T follicular helper cell (primary cell): ENCODE measurements around the gene HIVEP3.
"Not testable (repeated sequence)": the region's sequence is repeated elsewhere in the genome, so short reads cannot be mapped to it uniquely, and the experiment has no call there.

Source experiments
- DNase-seq: peaks from one replicate; pipeline ENCODE4 v3.0.0-alpha.2; 2020; ENCODE audit warnings: low read depth
- total RNA-seq, 2 experiments: gene quantifications; one replicate each; lab custom pipeline; 2026; lab: John Stamatoyannopoulos, UW

Gene HIVEP3
- total RNA-seq = 6.7 to 63.2 reads per million in 2 experiments

DNA sequence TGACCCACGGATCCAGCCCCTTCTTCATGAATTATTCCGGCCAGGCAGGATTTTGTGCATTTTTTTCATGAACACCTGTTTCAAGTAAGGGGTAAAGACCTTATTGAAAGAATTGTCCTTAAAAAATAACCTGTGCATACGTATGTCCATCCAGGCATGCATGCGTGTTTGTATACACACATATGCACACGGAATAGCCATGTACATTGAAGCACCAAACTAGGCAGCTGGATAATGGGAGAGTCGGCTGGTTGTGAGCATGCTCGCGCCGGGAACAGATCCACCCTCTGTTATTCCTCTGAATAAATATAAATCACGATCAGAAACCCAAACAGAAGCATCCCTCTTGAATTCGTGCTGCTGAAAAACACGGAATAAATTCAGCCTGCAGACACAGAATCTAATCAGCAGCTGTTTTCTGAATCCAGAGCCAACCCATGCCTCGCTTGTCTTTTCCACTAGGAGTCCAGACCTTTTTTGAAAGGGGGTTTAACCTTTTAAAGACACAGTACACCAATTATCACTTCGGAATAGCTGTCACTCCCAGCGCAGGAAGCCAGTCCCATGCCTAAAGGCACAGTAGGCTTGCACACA lies at the start of gene HIVEP3:
TSS of gene HIVEP3 (minus strand) at position 473 of the 594 bp plus-strand sequence.
- DNase-seq = no peak

DNA sequence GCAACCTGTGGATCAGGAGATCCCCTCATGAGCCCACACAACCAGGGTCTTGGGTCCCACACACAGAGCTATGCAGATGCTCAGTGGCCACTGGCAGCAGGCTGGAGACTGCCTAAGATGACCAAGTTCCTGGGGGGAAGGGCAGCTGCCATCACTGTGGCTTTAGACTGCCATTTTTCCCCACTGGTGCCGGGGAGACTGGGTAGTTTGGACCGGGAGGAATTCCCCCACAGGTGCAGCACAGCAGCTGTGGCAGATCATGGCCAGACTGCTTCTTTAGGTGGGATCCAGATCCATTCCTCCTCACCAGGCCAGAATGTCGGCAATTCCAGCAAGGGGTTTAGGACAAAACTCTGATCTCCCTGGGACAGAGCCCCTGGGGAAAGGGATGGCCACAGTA lies 45.7 kb upstream of the HIVEP3 start:
- no peak for DNase-seq

DNA sequence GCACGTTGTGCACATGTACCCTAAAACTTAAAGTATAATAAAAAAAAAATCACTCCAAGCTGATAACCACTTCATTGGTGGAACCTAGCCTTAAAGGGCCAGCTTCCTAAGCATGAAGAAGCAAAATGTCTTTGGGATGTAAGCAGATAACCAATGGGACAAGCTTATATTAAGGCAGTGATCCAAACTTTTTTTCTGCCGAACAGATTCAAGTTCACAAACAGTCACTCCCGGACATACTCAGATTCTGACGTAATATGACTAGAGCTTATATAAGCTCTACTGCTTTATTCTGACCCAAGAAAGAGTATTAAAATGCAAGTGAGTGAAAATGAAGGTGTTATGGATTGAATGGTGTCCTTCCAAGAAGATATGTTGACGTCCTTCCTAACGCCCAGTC lies 44.9 kb upstream of the HIVEP3 start:
- DNase-seq = no peak

DNA sequence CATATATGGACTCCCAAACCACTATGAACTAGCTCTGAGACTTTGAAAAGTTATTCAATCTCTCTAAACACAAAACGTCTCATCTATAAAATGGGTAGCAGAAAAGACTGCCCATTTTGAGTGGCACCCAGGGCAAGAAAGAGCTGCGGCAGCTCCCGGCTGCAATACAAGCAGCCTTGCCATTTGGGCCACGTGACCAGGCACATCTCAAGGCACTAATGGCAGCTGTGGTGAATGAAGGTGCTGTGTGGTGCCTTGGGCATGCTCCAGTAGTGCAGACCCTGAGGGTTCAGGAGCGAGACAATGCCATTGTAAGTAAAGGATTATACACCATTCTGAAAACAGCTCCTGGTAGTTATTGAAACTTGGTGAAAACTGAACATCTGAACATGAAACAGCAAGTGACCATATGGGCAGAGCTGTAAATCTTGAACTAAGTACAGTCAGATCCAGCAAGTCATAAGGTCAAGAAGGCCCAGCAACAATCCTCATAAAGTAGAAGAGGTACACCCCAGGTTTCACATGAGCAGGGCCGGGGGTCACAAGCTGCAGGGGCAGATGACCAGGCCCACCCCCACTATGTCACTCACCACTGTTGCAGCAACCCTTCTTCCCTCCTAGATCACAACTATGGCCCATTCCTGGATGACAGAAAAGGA lies 39.4 kb upstream of the HIVEP3 start:
- DNase-seq = no peak

DNA sequence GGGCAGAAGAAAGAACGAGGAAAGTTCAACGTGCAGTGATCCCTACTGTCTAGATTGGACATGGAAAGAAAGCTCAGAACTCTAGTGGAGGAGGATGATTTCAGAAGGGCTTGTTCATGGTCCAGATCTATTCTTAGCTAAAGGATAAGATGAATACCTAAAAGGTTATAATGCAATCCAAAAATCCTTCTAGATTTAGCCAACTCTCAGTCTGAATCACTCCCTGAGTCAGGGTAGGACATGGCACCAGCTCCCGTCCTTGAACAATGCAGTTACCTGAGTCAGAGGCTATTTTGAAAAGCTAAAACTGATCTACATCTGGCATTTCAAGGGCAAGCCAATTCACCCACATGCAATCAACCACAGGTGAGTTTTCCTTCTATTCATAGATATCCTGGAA lies 38.8 kb upstream of the HIVEP3 start:
- DNase-seq = no peak

DNA sequence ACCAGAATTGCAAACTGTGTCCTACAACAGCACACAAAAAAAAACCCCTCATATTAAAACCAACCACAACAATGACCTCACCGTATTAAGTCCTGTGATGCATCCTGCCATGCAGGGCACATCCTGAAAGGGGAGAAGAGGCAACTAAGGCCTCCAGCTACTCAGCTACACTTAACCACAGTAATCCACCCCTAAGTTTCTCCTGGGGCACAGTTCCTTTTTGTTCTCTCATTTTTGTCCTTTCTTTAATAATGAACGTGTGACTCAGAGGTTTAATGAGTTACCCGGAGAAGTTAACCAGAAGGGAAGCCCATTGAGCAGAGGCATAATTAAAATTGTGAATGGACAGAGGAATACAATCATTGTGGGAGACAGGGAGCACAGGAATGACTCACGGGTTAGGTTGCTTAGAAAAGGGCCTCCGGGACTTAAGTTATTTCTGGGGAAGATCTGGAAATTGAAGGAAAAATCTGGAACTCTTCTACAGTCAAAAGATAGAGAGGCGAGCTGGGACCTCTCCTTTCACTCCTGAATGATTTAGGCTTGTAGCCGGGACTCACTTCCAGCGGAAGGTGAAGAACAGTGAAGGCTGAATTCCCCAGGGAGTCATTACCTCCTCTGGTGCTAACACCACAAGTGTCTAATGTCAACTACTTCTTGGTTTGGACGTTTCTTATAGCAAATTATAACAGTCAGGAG lies 36.9 kb upstream of the HIVEP3 start:
- DNase-seq = no peak

DNA sequence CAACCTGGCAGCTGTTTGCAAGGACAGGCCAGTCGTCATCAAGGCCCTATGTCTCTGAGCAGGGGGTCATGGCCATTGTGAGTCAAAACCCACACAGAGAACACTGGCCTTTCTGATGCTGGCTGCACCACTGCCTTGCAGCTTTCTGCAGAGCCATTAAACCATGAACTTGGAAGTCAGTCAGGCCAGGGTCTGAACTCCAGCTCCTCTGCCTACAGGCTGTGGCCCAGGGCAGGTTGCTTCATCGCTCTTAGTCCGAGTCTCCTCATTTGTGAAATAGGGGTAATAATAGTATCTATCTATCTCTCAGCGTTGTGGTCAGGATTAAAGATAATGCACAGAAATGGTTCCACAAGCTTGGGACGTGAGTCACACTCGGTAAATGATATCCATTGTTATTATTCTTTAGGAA lies 35.8 kb upstream of the HIVEP3 start:
- no peak for DNase-seq

DNA sequence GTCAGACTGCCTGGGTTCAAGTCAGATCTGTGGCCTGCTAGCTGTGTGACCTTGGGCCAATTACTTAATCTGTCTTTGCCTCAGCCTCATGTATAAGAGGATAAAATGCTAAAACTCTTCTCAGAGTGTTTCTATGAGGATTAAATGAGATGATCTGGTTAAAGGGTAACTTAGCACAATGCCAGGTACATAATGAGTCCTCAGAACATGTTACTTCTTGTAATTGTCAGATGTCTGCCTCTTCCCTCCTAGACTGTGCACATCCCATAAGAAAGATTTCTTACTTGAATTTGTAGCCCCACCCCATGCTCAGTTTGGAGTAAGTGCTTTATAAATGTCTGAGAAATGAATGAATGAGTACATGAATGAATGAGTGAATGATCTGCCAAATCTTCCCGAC lies 34.6 kb upstream of the HIVEP3 start:
- no peak for DNase-seq

DNA sequence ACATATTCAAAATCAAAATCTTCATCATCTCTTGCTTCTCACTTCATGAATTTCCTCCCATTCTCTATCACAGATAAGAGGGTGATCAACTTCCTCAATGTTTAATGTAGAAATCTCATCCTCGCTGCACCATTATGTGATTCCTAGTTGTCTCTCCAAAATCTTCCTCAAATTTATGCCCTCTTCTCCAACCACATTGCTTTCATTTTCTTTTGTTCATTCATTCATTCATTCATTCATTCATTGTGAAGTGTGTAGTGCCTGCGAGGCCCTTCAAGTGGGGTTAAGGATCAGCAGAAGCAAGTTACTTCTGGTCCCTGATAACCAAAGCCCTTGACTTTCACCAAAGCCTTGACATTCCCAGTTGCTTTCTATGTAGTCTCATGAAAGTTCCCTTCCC lies 33.5 kb upstream of the HIVEP3 start:
- no peak for DNase-seq

DNA sequence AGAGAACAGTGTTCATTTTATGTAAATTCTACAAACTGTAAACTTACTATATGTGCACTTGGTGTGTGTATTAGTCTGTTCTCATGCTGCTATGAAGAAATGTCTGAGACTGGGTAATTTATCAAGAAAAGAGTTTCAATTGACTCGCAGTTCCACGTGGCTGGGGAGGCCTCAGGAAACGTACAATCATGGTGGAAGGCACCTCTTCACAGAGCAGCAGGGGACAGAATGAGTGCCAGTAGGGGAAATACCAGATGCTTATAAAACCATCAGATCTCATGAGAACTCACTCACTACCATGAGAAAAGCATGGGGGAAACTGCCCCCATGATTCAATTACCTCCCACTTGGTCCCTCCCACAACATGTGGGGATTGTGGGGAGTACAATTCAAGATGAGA lies 32.8 kb upstream of the HIVEP3 start:
- DNase-seq = not testable (repeated sequence)

DNA sequence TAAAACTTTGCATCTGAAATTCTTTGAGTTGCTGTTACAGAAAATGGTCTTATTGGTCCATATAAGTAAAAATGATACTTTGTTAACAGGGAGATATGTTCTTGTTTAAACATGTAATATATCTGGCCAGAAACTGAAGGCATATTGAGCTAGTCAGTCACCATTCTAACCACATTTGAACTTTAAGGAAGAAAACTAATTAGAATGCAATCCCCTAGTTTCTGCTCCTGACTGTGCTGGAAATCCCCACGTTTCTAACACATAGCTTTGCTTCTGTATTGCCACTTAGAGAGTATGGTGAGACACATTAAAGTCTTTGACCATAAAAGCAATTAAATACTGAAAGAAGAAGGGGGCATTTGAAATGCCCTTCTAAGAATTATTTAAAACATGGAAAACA lies 32.1 kb upstream of the HIVEP3 start:
- DNase-seq = no peak

DNA sequence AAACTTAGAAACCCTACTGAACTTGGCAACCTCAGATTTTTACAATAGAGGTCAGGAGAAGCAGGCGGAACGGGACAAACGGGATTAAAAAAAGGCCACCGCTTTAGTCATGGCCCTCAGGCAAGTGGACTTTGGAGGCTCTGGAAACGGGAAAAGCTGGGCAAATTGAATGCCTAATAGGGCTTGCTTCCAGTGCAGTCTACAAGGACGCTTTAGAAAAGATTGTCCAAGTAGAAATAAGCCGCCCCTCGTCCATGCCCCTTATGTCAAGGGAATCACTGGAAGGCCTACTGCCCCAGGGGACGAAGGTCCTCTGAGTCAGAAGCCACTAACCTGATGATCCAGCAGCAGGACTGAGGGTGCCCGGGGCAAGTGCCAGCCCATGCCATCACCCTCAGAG lies 27.2 kb upstream of the HIVEP3 start:
- DNase-seq = not testable (repeated sequence)

DNA sequence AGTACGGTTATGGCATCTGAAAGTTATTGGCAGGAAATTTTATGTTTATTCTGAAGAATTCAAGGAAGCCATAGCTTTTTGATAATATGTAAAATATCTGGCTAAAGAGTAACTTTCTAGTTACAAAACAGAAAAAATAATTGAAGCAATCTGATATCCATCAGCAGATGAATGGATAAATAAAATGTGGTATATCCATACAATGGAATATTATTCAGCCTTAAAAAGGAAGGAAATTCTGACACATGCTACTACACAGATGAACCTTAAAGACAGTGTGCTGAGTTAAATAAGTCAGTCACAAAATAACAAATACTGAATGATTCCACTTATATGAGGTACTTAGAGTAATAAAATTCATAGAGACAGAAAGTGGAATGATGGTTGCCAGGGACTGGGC lies 25.0 kb upstream of the HIVEP3 start:
- no peak for DNase-seq

DNA sequence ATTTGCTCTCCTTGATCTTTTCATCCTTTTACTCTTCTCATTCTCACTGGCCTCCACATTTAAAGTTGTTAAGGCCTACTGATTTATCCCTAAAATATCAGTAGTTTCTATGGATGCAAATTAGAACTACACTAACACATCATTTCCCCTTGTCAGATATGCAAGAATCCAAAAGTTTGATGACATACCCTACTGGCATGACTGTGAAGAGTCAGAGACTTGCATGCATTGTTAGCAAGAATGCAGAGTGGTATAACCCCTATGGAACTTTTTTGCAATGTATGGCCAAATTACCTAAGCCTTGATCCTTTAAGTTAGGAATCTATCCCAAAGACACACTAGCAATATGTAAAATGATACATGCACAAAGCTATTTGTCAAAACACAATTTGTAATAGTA lies 23.6 kb upstream of the HIVEP3 start:
- no peak for DNase-seq

DNA sequence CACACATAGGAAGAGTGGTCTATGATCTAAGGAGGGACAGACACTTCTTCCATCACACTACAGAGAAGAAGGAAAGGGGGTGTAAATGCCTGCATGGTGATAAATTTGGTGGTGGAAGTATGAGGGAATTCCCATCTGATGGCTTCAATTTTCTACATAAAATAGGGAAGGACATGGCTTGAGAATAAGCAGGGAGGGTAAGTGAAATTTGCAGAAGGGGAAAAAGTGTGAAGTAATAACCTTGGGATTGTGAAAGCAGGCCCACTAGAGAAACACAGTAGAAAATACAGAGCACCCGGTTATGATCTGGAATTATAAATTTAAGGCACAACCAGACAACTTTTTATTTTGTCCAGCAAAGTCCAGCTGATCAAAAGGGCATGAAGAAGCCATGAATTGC lies 22.7 kb upstream of the HIVEP3 start:
- no peak for DNase-seq

DNA sequence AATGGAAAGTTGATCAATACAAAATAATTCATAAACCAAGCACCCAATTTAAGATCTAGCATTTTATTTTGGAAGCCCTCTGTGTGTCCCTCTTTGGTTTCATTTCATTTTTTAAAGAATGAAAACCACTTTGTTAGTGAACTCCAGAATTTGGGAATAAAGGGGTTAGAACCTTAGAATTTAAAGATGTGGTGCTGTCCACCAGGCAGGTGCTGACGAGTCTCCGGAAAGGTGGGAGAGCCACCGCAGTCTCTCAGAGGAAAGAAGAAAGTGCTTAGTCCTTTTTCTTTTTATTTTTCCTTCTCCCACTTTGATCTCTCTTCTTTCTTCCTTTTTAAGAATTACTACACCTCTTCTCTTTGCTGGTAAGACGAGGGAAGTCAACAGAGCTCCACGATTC lies 20.5 kb upstream of the HIVEP3 start:
- DNase-seq = no peak

DNA sequence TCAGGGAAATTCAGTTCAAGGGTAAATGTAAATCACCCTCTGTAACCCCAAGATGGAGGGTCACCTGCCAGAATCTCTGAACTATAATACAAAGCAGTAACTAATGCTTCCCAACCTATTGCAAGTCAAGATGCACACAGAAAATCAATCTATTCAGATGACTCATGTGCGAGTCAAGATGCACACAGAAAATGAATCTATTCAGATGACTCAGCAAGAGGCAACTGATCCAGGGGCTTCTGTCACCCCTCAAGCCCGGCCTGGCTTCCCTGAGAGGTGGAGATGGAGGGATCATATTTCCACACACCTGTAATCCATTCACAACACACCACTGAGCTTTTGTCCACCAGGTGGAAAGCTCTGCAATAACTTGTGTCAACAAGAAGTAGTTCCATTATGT lies 17.4 kb upstream of the HIVEP3 start:
- no peak for DNase-seq

DNA sequence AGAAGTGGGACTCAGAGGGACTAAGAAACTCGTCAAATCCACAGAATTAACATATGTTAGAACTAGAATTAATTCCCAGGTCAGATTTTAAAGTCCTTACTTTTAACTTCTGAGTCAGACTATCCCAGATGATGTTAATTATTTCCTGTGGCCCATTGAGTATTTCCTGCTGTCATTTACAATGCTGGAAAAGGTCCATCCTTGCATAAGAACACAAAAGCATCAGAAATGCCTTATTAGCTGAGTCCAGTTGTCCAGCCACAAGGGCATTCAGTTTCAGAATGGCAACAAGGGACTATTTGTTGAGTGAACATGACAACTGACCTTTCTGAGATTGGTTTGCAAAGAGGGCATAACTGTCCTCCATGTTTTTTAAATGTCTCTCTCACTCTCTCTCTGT lies 16.5 kb upstream of the HIVEP3 start:
- DNase-seq = no peak

DNA sequence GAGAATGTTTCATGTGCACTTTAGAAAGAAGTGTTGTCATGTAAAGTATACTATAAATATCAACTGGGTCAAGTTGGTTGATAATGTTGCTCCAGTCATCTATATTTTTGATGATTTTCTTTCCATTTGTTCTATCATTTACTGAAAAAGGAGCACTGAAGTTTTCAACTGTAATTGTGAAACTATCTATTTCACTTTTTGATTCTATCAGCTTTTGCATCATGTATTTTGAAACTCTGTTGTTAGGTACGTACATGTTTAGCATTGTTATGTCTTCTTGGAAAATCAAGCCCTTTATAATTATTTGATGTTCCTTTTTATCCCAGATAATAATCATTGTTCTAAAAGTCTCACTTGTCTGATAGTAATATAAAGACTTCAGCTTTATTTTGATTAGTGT lies 14.4 kb upstream of the HIVEP3 start:
- no peak for DNase-seq

DNA sequence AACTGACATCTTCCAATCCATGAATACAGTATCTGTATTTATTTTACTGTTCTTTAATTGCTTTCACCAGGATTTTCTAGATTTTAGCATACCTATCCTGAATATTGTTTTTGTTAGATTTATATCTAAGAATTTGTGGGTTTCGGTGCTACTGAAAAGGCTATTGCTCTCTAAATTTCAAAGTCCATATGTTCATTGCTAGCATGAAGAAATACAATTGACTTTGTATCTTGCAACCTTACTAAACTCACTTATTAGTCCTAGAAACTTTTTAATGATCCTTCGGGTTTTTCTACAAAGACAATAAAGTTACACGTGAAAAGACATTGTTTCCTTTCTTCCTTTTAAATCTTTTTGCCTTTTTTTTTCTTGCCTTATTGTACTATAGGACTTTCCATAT lies 12.9 kb upstream of the HIVEP3 start:
- no peak for DNase-seq

DNA sequence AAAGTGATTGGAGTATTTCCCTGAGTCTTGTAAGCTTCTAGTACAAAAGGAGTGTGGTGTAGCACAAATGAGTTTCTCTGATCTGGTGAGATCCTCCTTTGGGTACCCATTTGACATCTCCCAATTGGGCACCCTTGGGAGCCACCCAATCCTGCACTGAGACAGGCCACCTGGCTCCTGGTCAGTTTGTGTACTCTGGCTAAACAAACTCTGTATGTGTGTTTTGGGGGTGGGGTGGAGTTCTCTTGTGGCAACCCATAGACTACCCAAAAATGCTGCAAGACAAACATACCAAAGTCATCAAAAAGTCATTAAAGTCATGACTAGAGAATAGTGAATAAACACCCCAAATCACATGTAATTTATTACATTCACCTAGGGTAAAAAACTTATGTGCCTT lies 8.4 kb upstream of the HIVEP3 start:
- no peak for DNase-seq

DNA sequence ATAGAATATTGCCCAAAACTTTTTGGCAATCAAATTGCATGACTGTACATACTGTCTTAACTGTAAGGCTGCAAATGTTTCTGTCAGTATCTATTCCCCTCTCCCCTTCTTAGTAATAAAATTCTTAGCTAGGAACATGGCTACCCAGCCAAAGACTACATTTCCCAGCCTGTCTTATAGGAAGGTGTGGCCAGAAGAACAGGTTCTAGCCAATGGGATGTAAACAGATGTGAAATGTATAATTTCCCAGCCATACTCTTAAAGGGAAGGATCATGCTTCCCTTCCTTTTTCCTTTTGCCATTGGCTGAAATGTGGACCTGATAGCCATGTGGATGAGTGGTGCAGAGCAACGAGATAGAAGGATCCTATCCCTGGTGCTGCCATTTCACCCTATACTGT lies 7.0 kb upstream of the HIVEP3 start:
- no peak for DNase-seq

DNA sequence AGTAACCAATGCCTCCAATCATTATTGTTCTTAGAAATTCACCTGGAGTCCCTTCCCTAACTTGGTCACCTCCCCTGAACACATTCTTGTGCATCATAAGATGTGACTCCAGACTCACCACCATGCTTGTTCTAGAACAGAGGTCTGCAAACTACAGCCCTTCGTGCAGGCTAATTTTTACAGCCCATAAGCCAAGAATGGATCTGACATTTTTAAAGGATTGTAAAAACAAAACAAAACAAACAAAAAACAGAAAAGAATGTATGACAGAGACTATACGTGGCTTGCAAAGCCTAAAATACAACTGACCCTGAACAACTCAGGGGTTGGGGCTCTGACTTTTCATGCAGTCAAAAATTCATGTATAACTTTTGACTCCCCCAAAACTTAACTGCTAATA lies 6.2 kb upstream of the HIVEP3 start:
- no peak for DNase-seq

DNA sequence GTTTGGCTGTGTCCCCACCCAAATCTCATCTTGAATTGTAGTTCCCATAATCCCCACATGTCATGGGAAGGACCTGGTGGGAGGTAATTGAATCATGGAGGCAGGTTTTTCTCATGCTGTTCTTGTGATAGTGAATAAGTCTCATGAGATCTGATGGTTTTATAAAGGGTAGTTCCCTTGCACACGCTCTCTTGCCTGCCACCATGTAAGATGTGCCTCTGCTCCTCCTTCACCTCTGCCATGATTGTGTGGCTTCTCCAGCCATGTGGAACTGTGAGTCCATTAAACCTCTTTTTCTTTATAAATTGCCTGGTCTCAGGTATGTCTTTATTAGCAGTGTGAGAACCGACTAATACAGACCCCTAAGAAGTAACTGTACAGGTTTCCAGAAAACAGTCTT lies 2.5 kb upstream of the HIVEP3 start:
- DNase-seq = not testable (repeated sequence)
